Activated naive CD8-positive, alpha-beta T cell treated with anti-CD3 and anti-CD28 coated beads, Interleukin-2, amount 10 ng/mL, durations not matched to agents 7 days and 5 days (primary cell): Measurements from ENCODE around the gene BUB1B. TPM values are rescaled to one million over a fixed set of nuclear protein-coding genes. Genes with fewer than 3 reads are reported as not detected.

ENCODE experiments used
- ATAC-seq: fragments of 150-1000 bp; cut with Tn5 transposase; one replicate; pipeline ENCODE4 v1.10.0; 2021; ENCODE audit warnings: low read depth, moderate library complexity
- POLR2A ChIA-PET: fragments of 350-600 bp; sonication (Branson Sonifier 250); formaldehyde crosslinking; loops from one replicate; lab custom pipeline; 2021; ENCODE audit warnings: antibody characterized with exemption; lab: Charles Lee
- DNase-seq: peaks from one replicate; pipeline ENCODE4 v3.0.0; 2021
- H3K27ac Mint-ChIP-seq: one replicate; pipeline ENCODE4 v1.8.0; 2022; ENCODE audit warnings: mild to moderate bottlenecking, mixed read lengths
- H3K27me3 Mint-ChIP-seq: one replicate; pipeline ENCODE4 v1.8.0; 2022; ENCODE audit warnings: mild to moderate bottlenecking, moderate library complexity, mixed read lengths
- H3K36me3 Mint-ChIP-seq: one replicate; pipeline ENCODE4 v1.8.0; 2021; ENCODE audit warnings: mild to moderate bottlenecking, mixed read lengths
- H3K4me1 Mint-ChIP-seq: one replicate; pipeline ENCODE4 v1.8.0; 2021; ENCODE audit warnings: mixed read lengths
- H3K4me3 Mint-ChIP-seq: one replicate; pipeline ENCODE4 v1.8.0; 2022; ENCODE audit warnings: mild to moderate bottlenecking, moderate library complexity, mixed read lengths
- H3K9me3 Mint-ChIP-seq: one replicate; pipeline ENCODE4 v1.8.0; 2021; ENCODE audit warnings: mixed read lengths
- total RNA-seq, 2 experiments: library from RNA; stranded (reverse); gene quantifications; one replicate each; pipeline ENCODE4 v1.2.3, GENCODE V29; 2021

Gene BUB1B
- total RNA-seq, 2 experiments from 2014 or later = 59.3 TPM

DNA sequence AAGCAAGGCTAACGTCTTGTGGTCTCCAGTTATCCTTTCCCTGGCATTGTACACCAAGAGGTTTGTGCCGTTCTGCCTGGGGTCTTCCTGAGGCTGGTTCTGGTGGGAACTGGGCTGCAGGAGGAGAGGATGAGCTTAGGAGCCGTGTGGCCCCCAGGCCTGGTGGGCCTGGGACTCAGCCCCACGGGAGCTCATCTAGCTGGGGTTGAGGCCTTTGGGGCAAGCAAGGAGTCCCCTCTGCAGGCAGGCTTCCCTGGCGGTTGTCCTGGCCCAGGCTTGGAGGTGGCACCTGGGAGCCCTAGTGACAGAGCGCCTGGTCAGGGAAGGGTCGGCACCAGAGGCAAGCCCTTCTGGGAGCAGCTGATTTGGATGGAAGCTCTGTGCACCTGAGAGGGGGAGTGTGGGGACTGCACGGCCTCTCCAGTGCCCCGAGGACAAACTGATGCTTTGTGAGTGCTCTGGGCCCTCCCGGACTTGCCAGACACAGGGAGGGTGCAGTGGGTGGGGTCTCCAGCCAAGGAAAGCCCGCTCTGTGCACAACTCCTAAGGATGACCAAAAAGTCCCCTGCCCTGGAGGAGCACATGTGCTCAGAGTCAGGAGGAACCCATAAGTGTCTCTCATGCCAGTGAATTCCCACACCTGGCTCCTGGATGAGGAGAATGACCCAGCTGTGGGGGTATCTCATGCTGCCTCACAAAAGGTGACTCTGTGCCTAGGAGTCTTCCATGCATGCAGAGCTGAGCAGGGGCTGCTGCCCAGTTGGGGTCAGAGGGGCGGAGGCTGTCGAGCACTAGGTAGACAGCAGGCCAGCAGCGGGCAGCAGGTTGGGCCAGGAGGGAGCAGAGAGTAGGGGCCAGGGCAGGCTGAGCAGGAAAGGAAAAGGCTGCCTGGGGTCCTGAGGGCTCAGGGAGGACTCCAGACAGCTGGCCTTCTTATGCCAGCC, 80.7 kb downstream of the BUB1B start:
- Mint-ChIP-seq H3K4me3 (no peak overlapping the region), H3K27me3 (peaks cover 20% of the 10 kb centered on the region), H3K9me3 (no peaks in the 10 kb centered on the region), H3K4me1 (peaks cover 7% of the 10 kb centered on the region), H3K27ac (no peak overlapping the region), H3K36me3 (no peaks in the 10 kb centered on the region)
- no peak for DNase-seq
- no peak for ATAC-seq
- POLR2A ChIA-PET = interaction anchor here (0.9 kb wide), 1 partner anchor 136 kb away, joined by 3 read pairs; no protein-coding TSS in a partner anchor

DNA sequence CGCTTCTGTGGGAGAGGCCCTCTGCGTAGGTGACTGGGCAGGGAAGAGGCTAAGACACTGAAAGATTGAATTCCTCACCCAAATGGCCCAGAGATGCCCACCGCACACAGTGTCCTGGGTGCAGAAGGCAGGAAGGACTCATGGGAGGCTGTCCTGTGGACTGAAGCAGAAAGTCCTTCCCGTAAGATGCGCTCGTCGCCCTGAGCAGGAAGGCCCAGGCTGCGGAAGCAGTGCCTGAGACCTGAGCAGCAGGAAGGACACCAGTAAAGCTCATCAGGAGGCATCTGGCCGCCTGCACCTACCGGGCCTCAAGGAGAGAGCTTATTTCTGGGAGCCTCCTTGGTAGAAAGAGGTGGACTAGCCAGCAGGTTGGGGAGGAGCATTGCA, 81.3 kb downstream of the BUB1B start:
- no peak for DNase-seq
- no peak for ATAC-seq
- Mint-ChIP-seq H3K27ac (no peak overlapping the region), H3K4me1 (peaks cover 7% of the 10 kb centered on the region), H3K4me3 (no peak overlapping the region), H3K27me3 (peaks cover 20% of the 10 kb centered on the region), H3K36me3 (no peaks in the 10 kb centered on the region), H3K9me3 (no peaks in the 10 kb centered on the region)
- POLR2A ChIA-PET = no interaction called here

GRCh38 chr15:40242601-40243000, 81.7 kb downstream of the BUB1B start:
- Mint-ChIP-seq H3K9me3 (no peaks in the 10 kb centered on the region), H3K4me1 (peaks cover 7% of the 10 kb centered on the region), H3K4me3 (no peak overlapping the region), H3K27ac (no peak overlapping the region), H3K36me3 (no peaks in the 10 kb centered on the region), H3K27me3 (peaks cover 20% of the 10 kb centered on the region)
- POLR2A ChIA-PET = no interaction called here
- DNase-seq (no peak), ATAC-seq (no peak)

DNA sequence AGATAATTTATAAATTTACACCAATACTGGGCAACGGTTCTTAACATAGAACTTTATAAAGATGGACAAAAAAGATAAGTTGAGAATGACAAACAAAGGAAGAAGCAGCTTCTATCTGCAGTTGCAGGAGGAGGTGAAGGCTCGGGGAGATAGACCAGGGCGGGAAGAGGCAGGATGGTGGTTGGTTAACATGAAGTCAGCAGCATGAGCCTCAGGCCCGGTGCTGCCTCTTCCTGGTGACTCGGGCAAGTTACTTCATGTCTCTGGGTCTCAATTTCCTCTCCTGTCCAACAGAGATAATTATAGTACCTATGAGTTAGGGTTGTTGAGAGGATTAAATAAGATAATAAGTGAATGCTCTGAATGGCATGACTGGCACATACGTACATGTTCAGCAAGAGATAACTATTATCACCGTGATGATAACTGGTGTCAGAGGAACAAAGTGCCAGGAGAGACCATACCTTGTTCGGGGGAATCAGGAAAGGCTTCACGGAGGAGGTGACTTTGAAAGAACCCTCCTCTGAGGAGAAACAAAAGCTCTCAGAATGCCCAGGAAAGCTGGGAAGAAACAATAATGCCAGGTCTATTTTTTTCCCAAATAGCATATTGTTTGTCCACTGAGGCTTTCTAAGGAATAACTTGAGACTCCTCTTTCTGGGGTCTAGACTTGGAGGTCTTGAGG, 82.4 kb downstream of the BUB1B start:
- no peak overlapping the region for H3K27ac Mint-ChIP-seq
- POLR2A ChIA-PET = no interaction called here
- ATAC-seq (no peak), DNase-seq (no peak)
- H3K4me3 Mint-ChIP-seq = no peak overlapping the region
- no peaks in the 10 kb centered on the region for H3K9me3 Mint-ChIP-seq
- peaks cover 16% of the 10 kb centered on the region for H3K27me3 Mint-ChIP-seq
- H3K4me1 Mint-ChIP-seq = peaks cover 7% of the 10 kb centered on the region
- no peaks in the 10 kb centered on the region for H3K36me3 Mint-ChIP-seq

- DNase-seq (peak; percentile 22), ATAC-seq (no peak)
- POLR2A ChIA-PET = no interaction called here
- H3K36me3 Mint-ChIP-seq = no peaks in the 10 kb centered on the region
- no peaks in the 10 kb centered on the region for H3K9me3 Mint-ChIP-seq
- no peak overlapping the region for H3K4me3 Mint-ChIP-seq
- H3K4me1 Mint-ChIP-seq = peaks cover 5% of the 10 kb centered on the region
- H3K27ac Mint-ChIP-seq = no peak overlapping the region
- H3K27me3 Mint-ChIP-seq = peaks cover 3% of the 10 kb centered on the region
Observed at GRCh38 chr15:40244961-40245523, 84.2 kb downstream of the BUB1B start.

DNA sequence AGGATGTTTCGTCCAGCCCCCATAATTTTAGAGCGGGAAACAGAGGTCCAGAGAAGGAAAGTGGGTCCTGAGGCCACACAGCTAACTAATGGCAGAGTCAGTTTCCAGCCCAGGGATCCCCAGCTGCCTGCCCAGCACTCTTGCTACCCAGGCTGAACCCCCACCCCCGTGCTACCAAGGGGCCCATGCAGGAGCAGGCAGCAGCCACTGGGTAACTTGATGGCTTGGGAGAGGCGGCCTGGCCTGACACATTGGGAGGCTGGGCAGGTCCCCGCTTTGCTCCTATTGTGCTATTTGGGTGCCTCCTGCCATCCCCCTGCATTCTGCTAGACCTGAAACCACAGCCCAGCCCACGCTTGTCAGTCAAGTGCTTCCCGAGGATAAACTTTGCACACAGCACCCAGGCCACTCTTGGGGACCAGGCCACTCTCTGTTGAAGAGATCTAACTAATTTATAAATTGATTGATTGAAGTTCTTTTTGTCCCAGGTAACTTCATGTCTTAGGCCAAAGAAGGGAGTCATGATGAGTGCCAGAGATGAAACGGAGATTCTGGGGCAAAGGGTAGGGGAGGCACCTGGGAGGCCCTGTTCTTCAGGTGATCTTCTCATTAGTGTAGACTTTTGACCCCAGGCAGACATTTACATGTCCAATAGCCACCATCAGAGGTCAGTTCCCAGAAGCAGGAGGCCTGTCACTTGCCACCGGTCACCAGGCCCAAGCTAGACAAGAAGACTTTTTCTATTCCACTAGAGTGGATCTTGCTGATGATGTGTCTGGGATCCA, 85.0 kb downstream of the BUB1B start:
- Mint-ChIP-seq H3K27me3 (peaks cover 7% of the 10 kb centered on the region), H3K27ac (no peak overlapping the region)
- POLR2A ChIA-PET = no interaction called here

DNA sequence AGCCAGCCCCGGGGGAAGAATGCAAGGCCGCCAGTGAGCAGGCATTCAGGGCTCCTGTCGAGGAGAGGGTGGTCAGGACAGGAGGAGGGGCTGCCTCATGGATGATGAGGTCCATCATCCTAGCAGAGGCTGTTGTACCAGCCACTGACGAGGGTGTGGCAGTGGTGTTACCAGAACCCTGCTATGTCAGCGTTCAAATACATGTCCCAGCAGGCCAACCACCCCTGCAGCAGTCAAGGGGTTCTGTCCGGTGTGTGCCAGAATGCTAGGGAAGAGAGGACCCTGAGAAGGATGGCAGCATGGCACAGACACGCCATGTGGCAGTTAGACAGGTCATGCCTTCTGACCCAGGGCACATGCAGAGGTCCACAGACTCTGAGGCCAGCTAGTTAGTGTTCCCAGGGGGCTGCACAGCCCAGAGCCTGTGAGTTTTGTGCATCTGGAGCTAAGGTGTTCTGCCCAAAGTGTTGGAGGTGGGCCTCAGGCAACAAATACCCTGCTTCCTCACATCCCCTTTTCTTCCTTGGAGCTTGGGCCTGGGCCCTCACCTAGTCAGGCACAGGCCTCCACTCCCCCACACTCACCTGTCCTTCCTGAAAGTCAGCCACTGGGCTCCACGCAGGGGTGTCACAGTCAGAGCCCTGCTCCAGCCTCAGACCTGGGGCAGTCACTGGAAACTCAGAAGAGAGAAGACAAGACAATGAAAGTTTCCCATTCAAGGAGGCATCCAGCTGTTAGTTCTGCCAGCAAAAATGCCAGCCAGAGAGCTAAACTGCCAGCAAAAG, 85.8 kb downstream of the BUB1B start:
- Mint-ChIP-seq H3K27me3 (peaks cover 16% of the 10 kb centered on the region), H3K36me3 (no peaks in the 10 kb centered on the region), H3K27ac (no peak overlapping the region), H3K9me3 (no peaks in the 10 kb centered on the region), H3K4me1 (peaks cover 5% of the 10 kb centered on the region), H3K4me3 (no peak overlapping the region)
- POLR2A ChIA-PET = no interaction called here
- ATAC-seq (no peak), DNase-seq (peak; percentile 23)

More for the DNA sequence above, 85.0 kb downstream of the BUB1B start:
- Mint-ChIP-seq H3K9me3 (no peaks in the 10 kb centered on the region), H3K36me3 (no peaks in the 10 kb centered on the region), H3K4me1 (peaks cover 5% of the 10 kb centered on the region), H3K4me3 (no peak overlapping the region)
- ATAC-seq = no peak
- DNase-seq = peak; percentile 27

- DNase-seq = peak; percentile 15
- H3K9me3 Mint-ChIP-seq = no peaks in the 10 kb centered on the region
- peaks cover 19% of the 10 kb centered on the region for H3K27me3 Mint-ChIP-seq
- H3K4me1 Mint-ChIP-seq = peaks cover 5% of the 10 kb centered on the region
- POLR2A ChIA-PET = no interaction called here
- H3K27ac Mint-ChIP-seq = no peak overlapping the region
- no peak for ATAC-seq
- no peaks in the 10 kb centered on the region for H3K36me3 Mint-ChIP-seq
- no peak overlapping the region for H3K4me3 Mint-ChIP-seq
Observed at GRCh38 chr15:40247406-40247971, 86.6 kb downstream of the BUB1B start.

DNA sequence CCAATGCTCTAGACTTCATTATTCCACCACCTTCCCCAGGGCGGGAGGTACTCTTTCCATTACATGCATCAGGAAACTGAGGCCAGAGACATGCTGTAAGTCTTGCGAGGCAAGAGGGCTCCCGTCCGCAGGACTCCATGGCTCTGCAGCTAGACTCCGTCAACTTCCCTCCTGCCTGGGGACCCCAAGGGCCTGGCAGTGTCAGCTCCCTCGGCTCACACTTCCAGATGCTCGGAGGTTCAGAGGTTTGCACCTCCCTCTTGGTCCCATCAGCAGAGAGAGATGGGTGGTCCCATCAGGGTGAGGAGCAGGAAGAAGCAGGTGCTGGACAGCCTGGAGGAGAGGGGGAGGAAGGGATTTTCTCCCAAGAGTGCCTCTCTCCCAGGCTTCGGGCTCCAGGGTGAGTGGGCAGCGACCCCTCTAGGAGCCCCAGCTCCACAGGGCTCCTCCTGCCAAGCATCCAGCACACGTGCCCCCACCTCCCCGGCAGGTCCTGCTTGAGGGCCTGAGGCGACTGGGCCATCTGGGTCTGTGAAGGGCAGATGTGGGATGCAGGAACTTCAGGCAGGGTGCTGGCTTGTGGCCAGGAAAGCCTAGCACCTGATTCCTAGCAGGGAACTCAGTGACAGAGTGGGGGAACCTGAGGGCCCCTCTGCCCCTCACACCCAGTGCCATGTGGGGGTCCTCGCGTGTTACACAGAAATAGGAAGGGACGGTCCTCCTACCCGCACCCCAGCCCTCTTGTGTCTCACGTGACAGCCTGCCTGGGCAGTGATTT, 87.3 kb downstream of the BUB1B start:
- peaks cover 6% of the 10 kb centered on the region for H3K4me1 Mint-ChIP-seq
- ATAC-seq (no peak), DNase-seq (peak; percentile 19)
- H3K9me3 Mint-ChIP-seq = no peaks in the 10 kb centered on the region
- H3K36me3 Mint-ChIP-seq = no peaks in the 10 kb centered on the region
- POLR2A ChIA-PET = no interaction called here
- H3K27me3 Mint-ChIP-seq = peaks cover 23% of the 10 kb centered on the region
- H3K4me3 Mint-ChIP-seq = no peak overlapping the region
- no peak overlapping the region for H3K27ac Mint-ChIP-seq

GRCh38 chr15:40249477-40250303, 88.8 kb downstream of the BUB1B start:
- H3K4me3 Mint-ChIP-seq = no peak overlapping the region
- no peaks in the 10 kb centered on the region for H3K36me3 Mint-ChIP-seq
- peaks cover 35% of the 10 kb centered on the region for H3K27me3 Mint-ChIP-seq
- no peak for DNase-seq
- no peaks in the 10 kb centered on the region for H3K9me3 Mint-ChIP-seq
- no peak overlapping the region for H3K27ac Mint-ChIP-seq
- ATAC-seq = no peak
- POLR2A ChIA-PET = interaction anchor here (0.6 kb wide), 1 partner anchor 222 kb away, joined by 5 read pairs; no protein-coding TSS in a partner anchor
- peaks cover 9% of the 10 kb centered on the region for H3K4me1 Mint-ChIP-seq

GRCh38 chr15:40250304-40250656, 89.4 kb downstream of the BUB1B start:
- DNase-seq (no peak), ATAC-seq (no peak)
- Mint-ChIP-seq H3K27ac (no peak overlapping the region), H3K36me3 (no peaks in the 10 kb centered on the region), H3K4me1 (peaks cover 9% of the 10 kb centered on the region), H3K9me3 (no peaks in the 10 kb centered on the region), H3K27me3 (peaks cover 37% of the 10 kb centered on the region), H3K4me3 (no peak overlapping the region)
- POLR2A ChIA-PET = no interaction called here
